Loucy (cell line): ENCODE measurements around the gene FARS2.
"Not testable (repeated sequence)": the region's sequence is repeated elsewhere in the genome, so short reads cannot be mapped to it uniquely, and the experiment has no call there.

Experiments used
- H2AFZ ChIP-seq: fragments of 200-600 bp; sonication (generic); 2 replicates; pipeline ENCODE4 v1.6.0; 2016; ENCODE audit warnings: antibody characterized with exemption, mild to moderate bottlenecking, low read length, moderate library complexity
- H3F3A ChIP-seq: fragments of 200-600 bp; 2 replicates; pipeline ENCODE4 v1.6.0; 2016; ENCODE audit warnings: antibody characterized with exemption, low read depth, mild to moderate bottlenecking
- H3K27me3 ChIP-seq: fragments of 200-600 bp; sonication (generic); 2 replicates; pipeline ENCODE4 v1.6.1; 2014; ENCODE audit warnings: low read length, mild to moderate bottlenecking; ENCODE audit not compliant: insufficient read depth, poor library complexity, severe bottlenecking
- H3K36me3 ChIP-seq: fragments of 200-600 bp; sonication (generic); 2 replicates; pipeline ENCODE4 v1.6.1; 2016; ENCODE audit warnings: low read length; ENCODE audit not compliant: insufficient read depth
- H3K4me1 ChIP-seq: fragments of 200-600 bp; sonication (generic); 2 replicates; pipeline ENCODE4 v1.5.1; 2014; ENCODE audit warnings: low read length, mild to moderate bottlenecking; ENCODE audit not compliant: insufficient read depth, poor library complexity, severe bottlenecking
- H3K4me2 ChIP-seq: fragments of 200-600 bp; sonication (generic); 2 replicates; pipeline ENCODE4 v1.6.0; 2014; ENCODE audit warnings: antibody characterized with exemption, low read length, low read depth, mild to moderate bottlenecking; ENCODE audit not compliant: poor library complexity, severe bottlenecking
- H3K4me3 ChIP-seq: fragments of 200-600 bp; sonication (generic); 2 replicates; pipeline ENCODE4 v1.5.1; 2014; ENCODE audit warnings: low read length, mild to moderate bottlenecking, mixed read lengths; ENCODE audit not compliant: poor library complexity, severe bottlenecking
- H3K79me2 ChIP-seq: fragments of 200-600 bp; sonication (generic); 2 replicates; pipeline ENCODE4 v1.6.1; 2014; ENCODE audit warnings: low read length; ENCODE audit not compliant: insufficient read depth
- H3K9ac ChIP-seq: fragments of 200-600 bp; sonication (generic); 2 replicates; pipeline ENCODE4 v1.6.0; 2014; ENCODE audit warnings: mild to moderate bottlenecking, low read depth, low read length, moderate library complexity; ENCODE audit not compliant: poor library complexity, severe bottlenecking
- H3K9me2 ChIP-seq: fragments of 200-600 bp; sonication (generic); replicated peaks from 2 replicates; pipeline ENCODE4 v1.6.1; 2016; ENCODE audit warnings: low read depth, low read length, mixed read lengths
- H3K9me3 ChIP-seq: fragments of 200-600 bp; sonication (generic); 2 replicates; pipeline ENCODE4 v1.6.1; 2014; ENCODE audit warnings: mild to moderate bottlenecking, antibody characterized with exemption, low read length, low read depth; ENCODE audit not compliant: insufficient read depth
- H4K20me1 ChIP-seq: fragments of 200-600 bp; sonication (generic); 2 replicates; pipeline ENCODE4 v1.6.0; 2014; ENCODE audit warnings: antibody characterized with exemption, low read length, mild to moderate bottlenecking; ENCODE audit not compliant: insufficient read depth, poor library complexity, severe bottlenecking
- EZH2phosphoT487 ChIP-seq: fragments of 200-600 bp; IDR thresholded peaks from 2 replicates; pipeline ENCODE4 v1.6.1; 2018; ENCODE audit warnings: antibody characterized with exemption, mild to moderate bottlenecking, moderate library complexity, borderline replicate concordance
- TF ChIP-seq, protein P1 (sequence below): fragments of 200-600 bp; sonication (generic); conservative IDR thresholded peaks from 2 replicates; pipeline ENCODE4 v1.5.1; 2014; ENCODE audit warnings: mild to moderate bottlenecking, antibody characterized with exemption, low read length

Gene FARS2

DNA sequence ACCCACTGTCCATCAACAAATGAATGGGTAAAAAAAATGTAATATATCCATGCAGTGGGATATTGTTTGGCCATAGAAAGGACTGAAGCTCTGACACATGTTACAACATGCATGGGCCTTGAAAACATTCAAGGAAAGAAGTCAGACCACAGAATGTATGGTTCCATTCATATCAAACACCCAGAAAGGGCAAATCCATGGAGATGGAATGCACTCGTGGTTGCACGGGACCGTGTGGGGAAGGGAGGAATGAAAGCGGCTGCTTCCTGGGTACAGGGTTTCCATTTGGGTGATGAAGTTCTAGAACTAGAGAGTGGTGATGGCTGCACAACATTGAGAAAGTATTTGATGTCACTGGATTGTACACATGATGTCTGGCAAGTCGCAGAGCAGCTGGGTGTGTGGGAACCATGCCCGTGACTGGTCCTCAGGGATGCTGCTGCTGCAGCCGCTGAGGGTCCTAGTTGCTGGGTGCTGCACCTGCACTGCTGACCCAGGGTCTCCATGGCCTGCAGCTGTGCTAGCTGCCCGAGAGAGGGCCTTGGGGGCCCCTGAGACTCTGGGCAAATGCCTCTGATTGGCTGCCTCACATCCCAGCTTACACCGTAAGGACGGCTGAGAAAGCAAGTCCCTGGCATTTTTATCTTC is 525.1 kb downstream of the FARS2 start:
- H3K79me2 ChIP-seq = no peaks in the 10 kb centered on the region
- no peaks in the 10 kb centered on the region for H4K20me1 ChIP-seq
- H3F3A ChIP-seq = no peaks in the 10 kb centered on the region
- H3K9me3 ChIP-seq = no peaks in the 10 kb centered on the region
- no peaks in the 10 kb centered on the region for H3K36me3 ChIP-seq
- peak overlapping the region; percentile 22 for H3K4me2 ChIP-seq
- H3K9ac ChIP-seq = no peak overlapping the region
- H3K4me3 ChIP-seq = no peak overlapping the region
- no peaks in the 10 kb centered on the region for H3K27me3 ChIP-seq
- H2AFZ ChIP-seq = no peak overlapping the region
- TF ChIP-seq EZH2phosphoT487 = no peak
- TF ChIP-seq, protein P1, sequence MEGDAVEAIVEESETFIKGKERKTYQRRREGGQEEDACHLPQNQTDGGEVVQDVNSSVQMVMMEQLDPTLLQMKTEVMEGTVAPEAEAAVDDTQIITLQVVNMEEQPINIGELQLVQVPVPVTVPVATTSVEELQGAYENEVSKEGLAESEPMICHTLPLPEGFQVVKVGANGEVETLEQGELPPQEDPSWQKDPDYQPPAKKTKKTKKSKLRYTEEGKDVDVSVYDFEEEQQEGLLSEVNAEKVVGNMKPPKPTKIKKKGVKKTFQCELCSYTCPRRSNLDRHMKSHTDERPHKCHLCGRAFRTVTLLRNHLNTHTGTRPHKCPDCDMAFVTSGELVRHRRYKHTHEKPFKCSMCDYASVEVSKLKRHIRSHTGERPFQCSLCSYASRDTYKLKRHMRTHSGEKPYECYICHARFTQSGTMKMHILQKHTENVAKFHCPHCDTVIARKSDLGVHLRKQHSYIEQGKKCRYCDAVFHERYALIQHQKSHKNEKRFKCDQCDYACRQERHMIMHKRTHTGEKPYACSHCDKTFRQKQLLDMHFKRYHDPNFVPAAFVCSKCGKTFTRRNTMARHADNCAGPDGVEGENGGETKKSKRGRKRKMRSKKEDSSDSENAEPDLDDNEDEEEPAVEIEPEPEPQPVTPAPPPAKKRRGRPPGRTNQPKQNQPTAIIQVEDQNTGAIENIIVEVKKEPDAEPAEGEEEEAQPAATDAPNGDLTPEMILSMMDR = no peak
- peaks cover 10% of the 10 kb centered on the region for H3K4me1 ChIP-seq
- H3K9me2 ChIP-seq = no peaks in the 10 kb centered on the region

DNA sequence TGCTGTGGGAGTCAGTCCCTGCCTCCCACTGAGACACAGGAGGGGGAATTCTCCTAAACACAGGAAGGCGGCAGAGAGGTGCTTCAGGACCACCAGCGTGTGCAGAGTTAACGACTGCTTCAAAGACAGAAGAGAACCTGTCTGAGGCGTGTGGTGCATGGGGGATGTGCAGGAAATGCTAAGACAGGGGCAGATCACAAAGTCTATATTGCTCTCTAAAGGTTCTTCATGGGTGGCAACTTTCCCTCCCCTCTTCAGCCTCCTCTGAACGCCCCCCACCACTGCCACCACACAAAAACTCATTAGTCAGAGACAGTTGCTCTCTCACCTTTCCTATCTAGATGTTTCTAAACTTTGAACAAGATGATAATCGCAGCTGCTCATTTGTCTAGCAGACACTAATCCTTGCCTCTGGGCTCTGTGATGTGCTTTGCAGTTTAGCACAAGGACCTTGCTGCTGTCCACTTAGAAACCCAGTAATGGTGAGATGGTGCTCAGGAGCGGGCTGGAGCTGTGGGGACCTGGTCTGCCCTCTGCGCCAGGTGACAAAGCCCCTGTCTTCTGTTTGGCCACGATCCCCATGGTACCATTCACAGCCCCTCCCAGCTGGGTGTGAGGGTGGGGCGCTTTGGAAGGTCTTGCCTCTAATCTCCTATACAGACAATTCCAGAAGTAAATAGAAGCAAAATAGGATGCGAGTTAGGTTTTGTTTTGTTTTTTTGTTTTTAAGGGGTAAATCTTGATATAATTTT is 525.8 kb downstream of the FARS2 start:
- no peaks in the 10 kb centered on the region for H3K9me3 ChIP-seq
- H3K4me2 ChIP-seq = peak overlapping the region; percentile 22
- no peak overlapping the region for H2AFZ ChIP-seq
- no peak overlapping the region for H3K4me3 ChIP-seq
- H3K9ac ChIP-seq = no peak overlapping the region
- H3K27me3 ChIP-seq = no peaks in the 10 kb centered on the region
- no peaks in the 10 kb centered on the region for H3F3A ChIP-seq
- H3K4me1 ChIP-seq = peaks cover 10% of the 10 kb centered on the region
- no peaks in the 10 kb centered on the region for H4K20me1 ChIP-seq
- no peaks in the 10 kb centered on the region for H3K36me3 ChIP-seq
- no peaks in the 10 kb centered on the region for H3K79me2 ChIP-seq
- TF ChIP-seq EZH2phosphoT487 = no peak
- TF ChIP-seq, protein P1 = no peak
- no peaks in the 10 kb centered on the region for H3K9me2 ChIP-seq

DNA sequence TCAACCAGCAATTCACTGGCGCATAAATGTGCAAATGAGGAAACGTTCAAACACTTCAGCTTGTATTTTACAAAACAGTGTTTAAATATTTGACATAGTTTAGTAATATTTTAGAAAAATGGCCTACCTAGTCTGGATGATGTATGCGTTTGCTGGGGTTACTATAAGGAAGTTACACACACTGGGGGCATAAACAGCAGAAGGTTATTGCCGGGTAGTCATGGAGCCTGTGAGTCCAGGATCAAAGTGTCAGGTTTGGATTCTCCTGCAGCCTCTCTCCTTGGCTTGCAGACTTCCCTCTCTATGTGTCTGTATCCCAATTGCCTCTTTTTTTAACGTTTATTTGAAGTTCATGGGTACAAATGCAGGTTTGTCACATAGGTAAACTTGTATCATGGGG is 528.1 kb downstream of the FARS2 start:
- not testable (repeated sequence) for H4K20me1 ChIP-seq, H3K36me3 ChIP-seq, H3K9ac ChIP-seq, H3K4me3 ChIP-seq, H3K79me2 ChIP-seq, H3K27me3 ChIP-seq, H2AFZ ChIP-seq, H3K4me2 ChIP-seq, H3F3A ChIP-seq, H3K9me3 ChIP-seq, H3K9me2 ChIP-seq
- H3K4me1 ChIP-seq = peaks cover 10% of the 10 kb centered on the region

DNA sequence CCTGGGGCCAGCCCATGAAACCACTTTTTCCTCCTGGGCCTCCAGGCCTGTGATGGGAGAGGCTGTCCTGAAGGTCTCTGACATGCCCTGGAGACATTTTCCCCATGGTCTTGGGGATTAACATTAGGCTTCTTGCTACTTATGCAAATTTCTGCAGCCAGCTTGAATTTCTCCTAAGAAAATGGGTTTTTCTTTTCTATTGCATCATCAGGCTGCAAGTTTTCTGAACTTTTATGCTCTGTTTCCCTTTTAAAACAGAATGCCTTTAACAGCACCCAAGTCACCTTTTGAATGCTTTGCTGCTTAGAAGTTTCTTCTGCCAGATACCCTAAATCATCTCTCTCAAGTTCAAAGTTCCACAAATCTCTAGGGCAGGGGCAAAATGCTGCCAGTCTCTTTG is 535.2 kb downstream of the FARS2 start:
- H3K4me3 ChIP-seq, H3K9ac ChIP-seq, H3K27me3 ChIP-seq, H3K9me3 ChIP-seq, H3K9me2 ChIP-seq, H3K4me2 ChIP-seq, H4K20me1 ChIP-seq, H3K79me2 ChIP-seq, H2AFZ ChIP-seq, H3F3A ChIP-seq, H3K36me3 ChIP-seq, H3K4me1 ChIP-seq: not testable (repeated sequence)

DNA sequence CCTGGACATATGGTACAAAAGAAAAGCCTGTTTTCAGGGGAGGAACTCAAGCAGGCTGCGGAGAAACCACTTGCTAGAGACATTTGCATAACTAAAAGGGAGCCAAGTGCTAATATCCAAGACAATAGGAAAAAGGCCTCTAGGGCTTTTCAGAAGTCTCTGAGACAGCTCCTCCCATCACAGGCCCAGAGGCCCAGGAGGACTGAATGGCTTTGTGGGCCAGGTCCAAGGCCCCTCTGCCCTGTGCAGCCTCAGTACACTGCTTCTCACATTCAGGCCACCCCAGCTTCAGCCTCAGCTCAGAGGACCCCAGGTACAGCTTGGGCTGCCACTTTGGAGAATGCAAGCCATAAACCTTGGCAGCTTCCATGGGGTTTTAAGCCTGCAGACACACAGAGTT is 545.1 kb downstream of the FARS2 start:
- not testable (repeated sequence) for H4K20me1 ChIP-seq, H3K4me2 ChIP-seq, H3K9ac ChIP-seq, H3K79me2 ChIP-seq, H3F3A ChIP-seq, H2AFZ ChIP-seq, H3K9me3 ChIP-seq, H3K4me1 ChIP-seq, H3K4me3 ChIP-seq, H3K9me2 ChIP-seq, H3K27me3 ChIP-seq, H3K36me3 ChIP-seq
